Type B pancreatic cell (in vitro differentiated cells): ENCODE results near the gene RARA. TPM values are rescaled to one million over a fixed set of nuclear protein-coding genes. Genes with fewer than 3 reads are reported as not detected.
A peak's percentile ranks its signal among the peaks of the same experiment; 100 is the strongest.

Source experiments
- DNase-seq: peaks from one replicate; pipeline ENCODE4 v3.0.0; 2021; ENCODE audit warnings: mixed read lengths; ENCODE audit not compliant: unreplicated experiment; ENCODE audit errors: extremely low spot score
- H3K27ac Mint-ChIP-seq: 2 replicates; pipeline ENCODE4 v1.8.0; 2021; ENCODE audit warnings: mild to moderate bottlenecking, mixed read lengths
- H3K27me3 Mint-ChIP-seq: 2 replicates; pipeline ENCODE4 v1.8.0; 2021; ENCODE audit warnings: mixed read lengths
- H3K36me3 Mint-ChIP-seq: 2 replicates; pipeline ENCODE4 v1.8.0; 2021; ENCODE audit warnings: mixed read lengths
- H3K4me1 Mint-ChIP-seq: one replicate; pipeline ENCODE4 v1.8.0; 2021; ENCODE audit warnings: mixed read lengths; ENCODE audit not compliant: unreplicated experiment
- H3K4me3 Mint-ChIP-seq: 2 replicates; pipeline ENCODE4 v1.8.0; 2021; ENCODE audit warnings: mild to moderate bottlenecking, mixed read lengths
- H3K9me3 Mint-ChIP-seq: 2 replicates; pipeline ENCODE4 v1.8.0; 2021; ENCODE audit warnings: mixed read lengths
- total RNA-seq: library from RNA; stranded (reverse); gene quantifications from 2 replicates; pipeline ENCODE4 v1.2.1, GENCODE V29; 2021; ENCODE audit warnings: low replicate concordance
- TF ChIP-seq, protein P1 (sequence below): fragments of 200-600 bp; sonication (generic); conservative IDR thresholded peaks from 2 replicates; pipeline ENCODE4 v1.5.0; 2021; ENCODE audit warnings: antibody characterized with exemption, mild to moderate bottlenecking

RARA gene
- total RNA-seq, 1 donor from 2014 or later: 34.3 TPM

GRCh38 chr17:40306395-40306794, 2.6 kb upstream of the RARA start:
- TF ChIP-seq, protein P1, sequence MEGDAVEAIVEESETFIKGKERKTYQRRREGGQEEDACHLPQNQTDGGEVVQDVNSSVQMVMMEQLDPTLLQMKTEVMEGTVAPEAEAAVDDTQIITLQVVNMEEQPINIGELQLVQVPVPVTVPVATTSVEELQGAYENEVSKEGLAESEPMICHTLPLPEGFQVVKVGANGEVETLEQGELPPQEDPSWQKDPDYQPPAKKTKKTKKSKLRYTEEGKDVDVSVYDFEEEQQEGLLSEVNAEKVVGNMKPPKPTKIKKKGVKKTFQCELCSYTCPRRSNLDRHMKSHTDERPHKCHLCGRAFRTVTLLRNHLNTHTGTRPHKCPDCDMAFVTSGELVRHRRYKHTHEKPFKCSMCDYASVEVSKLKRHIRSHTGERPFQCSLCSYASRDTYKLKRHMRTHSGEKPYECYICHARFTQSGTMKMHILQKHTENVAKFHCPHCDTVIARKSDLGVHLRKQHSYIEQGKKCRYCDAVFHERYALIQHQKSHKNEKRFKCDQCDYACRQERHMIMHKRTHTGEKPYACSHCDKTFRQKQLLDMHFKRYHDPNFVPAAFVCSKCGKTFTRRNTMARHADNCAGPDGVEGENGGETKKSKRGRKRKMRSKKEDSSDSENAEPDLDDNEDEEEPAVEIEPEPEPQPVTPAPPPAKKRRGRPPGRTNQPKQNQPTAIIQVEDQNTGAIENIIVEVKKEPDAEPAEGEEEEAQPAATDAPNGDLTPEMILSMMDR: no peak

DNA sequence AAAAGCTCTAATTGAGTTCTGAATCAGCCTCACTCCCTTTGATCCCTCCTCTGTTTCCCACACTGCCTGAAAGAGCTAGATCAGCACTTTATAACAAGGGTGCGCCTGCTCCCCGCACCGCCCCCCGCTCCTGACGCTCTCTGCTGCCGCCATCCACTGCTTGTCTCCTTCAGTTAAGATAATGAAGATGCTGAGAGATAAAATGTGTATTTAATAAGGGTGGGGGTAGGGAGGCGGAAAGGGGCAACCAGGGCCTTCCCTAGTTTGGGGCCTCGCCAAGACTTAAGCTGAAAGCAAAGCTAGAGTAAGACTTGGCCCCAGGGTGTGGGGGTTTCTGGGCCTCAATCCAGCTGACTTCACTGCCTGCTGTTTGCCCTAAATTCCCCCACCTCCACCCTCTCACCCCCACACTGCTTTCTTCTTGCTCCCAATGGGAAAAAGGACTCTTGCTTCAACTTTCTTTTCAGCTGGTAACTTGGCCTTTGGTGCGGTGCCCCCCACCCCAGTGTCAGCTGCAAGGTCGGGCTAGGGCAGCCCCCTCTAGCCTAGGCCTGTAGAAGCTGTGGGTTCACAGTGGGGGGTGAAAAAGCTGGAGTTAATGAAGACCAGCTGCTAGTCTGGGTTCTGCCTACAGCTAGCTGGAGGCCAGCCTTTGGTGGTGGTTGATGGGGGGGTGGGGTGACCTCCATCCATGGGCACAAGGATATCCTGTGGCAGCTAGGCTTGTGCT, 1.8 kb upstream of the RARA start:
- Mint-ChIP-seq H3K4me1 (peaks cover 46% of the 10 kb centered on the region), H3K9me3 (no peaks in the 10 kb centered on the region), H3K4me3 (no peak overlapping the region), H3K27ac (no peak overlapping the region), H3K27me3 (no peaks in the 10 kb centered on the region), H3K36me3 (no peaks in the 10 kb centered on the region)
- no peak for DNase-seq
- TF ChIP-seq, protein P1: no peak

More at GRCh38 chr17:40306395-40306794, 2.6 kb upstream of the RARA start:
- H3K4me3 Mint-ChIP-seq: no peak overlapping the region
- no peak overlapping the region for H3K27ac Mint-ChIP-seq
- H3K9me3 Mint-ChIP-seq: no peaks in the 10 kb centered on the region
- no peaks in the 10 kb centered on the region for H3K36me3 Mint-ChIP-seq
- H3K4me1 Mint-ChIP-seq: peaks cover 41% of the 10 kb centered on the region
- no peak for DNase-seq
- H3K27me3 Mint-ChIP-seq: no peaks in the 10 kb centered on the region

- H3K36me3 Mint-ChIP-seq: no peaks in the 10 kb centered on the region
Observed at GRCh38 chr17:40307740-40308239, 1.2 kb upstream of the RARA start.

DNA sequence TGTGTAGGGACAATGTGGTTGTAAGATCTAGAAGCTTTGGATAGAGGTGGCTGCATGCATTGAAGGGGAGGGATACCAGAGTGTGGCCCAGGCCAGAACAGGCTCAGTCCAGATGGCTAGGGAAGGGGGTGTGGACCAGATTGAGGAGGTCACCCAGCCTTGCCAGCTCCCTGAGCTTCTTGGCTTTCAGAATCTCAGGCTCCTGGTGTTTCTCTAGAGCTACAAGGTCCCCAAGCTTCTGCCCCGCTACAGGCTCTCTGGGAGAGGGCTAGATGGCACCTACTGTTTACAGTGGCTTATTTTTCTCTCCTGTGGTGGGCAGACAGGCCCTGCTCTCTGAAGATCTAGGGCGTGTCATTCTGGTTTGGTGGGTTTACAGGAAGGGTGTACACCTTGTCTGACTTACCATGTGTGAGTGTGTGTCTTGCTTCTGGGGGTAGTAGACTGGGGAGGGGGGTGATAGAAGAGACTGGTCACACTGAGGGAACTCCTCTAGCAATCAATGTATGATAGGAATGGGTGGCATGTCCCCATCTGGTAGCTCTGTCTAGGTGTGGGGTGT, 1.1 kb downstream of the RARA start:
- peaks cover 40% of the 10 kb centered on the region for H3K4me1 Mint-ChIP-seq

More at GRCh38 chr17:40307740-40308239, 1.2 kb upstream of the RARA start:
- Mint-ChIP-seq H3K9me3 (no peaks in the 10 kb centered on the region), H3K27ac (no peak overlapping the region), H3K4me1 (peaks cover 45% of the 10 kb centered on the region), H3K4me3 (no peak overlapping the region), H3K27me3 (no peaks in the 10 kb centered on the region)
- TF ChIP-seq, protein P1: no peak
- no peak for DNase-seq

DNA sequence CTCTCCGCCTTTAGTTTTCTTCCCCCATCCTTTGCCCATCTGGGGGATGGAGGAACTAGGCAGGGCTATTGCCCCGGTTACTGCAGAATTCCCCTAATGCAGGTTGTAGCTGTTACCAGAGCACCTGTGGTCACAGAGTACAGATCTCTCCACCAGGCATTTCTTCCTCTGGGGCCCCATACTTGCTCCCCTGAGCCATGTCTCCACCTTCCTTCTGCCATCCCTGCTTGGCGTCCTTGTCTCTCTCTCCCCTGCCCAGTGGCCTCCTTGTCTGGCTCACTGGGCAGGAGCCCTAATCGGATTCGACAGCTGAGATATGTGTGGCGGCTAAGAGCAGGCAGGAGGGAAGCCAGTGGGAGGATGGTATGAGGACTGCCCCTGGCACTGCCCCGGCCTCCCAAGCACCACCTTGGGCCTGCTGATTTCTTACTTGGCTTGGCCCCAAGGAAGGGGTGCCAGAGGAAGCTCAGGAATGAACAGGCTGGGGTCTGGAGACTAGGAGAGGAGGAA, 2.0 kb downstream of the RARA start:
- peaks cover 46% of the 10 kb centered on the region for H3K4me1 Mint-ChIP-seq
- H3K4me3 Mint-ChIP-seq: no peak overlapping the region
- H3K9me3 Mint-ChIP-seq: no peaks in the 10 kb centered on the region
- H3K27ac Mint-ChIP-seq: peak overlapping the region; percentile 62
- H3K36me3 Mint-ChIP-seq: no peaks in the 10 kb centered on the region
- no peak for DNase-seq
- H3K27me3 Mint-ChIP-seq: no peaks in the 10 kb centered on the region
- TF ChIP-seq, protein P1: no peak

More for the DNA sequence above, 1.1 kb downstream of the RARA start:
- TF ChIP-seq, protein P1: no peak
- DNase-seq: no peak
- no peaks in the 10 kb centered on the region for H3K36me3 Mint-ChIP-seq
- H3K27me3 Mint-ChIP-seq: no peaks in the 10 kb centered on the region
- no peak overlapping the region for H3K27ac Mint-ChIP-seq
- no peak overlapping the region for H3K4me3 Mint-ChIP-seq
- no peaks in the 10 kb centered on the region for H3K9me3 Mint-ChIP-seq
